AG09309 (cell line): ENCODE data around the gene DMPK.
"Not testable (repeated sequence)": the region's sequence is repeated elsewhere in the genome, so short reads cannot be mapped to it uniquely, and the experiment has no call there.

ENCODE experiments used
- DNase-seq: peaks from one replicate; pipeline ENCODE4 v3.0.0-alpha.2; 2010; ENCODE audit warnings: low read depth
- H3K4me3 ChIP-seq: 2 replicates; pipeline ENCODE4 v1.5.1; 2011; ENCODE audit warnings: mild to moderate bottlenecking, low read depth, low read length, moderate library complexity; ENCODE audit not compliant: control insufficient read depth
- CTCF ChIP-seq: IDR thresholded peaks from 2 replicates; pipeline ENCODE4 v1.5.1; 2011; ENCODE audit warnings: mild to moderate bottlenecking, low read depth, low read length, inconsistent platforms; ENCODE audit not compliant: insufficient read depth, control insufficient read depth; ENCODE audit errors: missing control alignments

The DMPK gene

GRCh38 chr19:45762870-45763631 is 19.2 kb downstream of the DMPK start:
- no peak for TF ChIP-seq CTCF
- no peak for DNase-seq
- H3K4me3 ChIP-seq, result no peak overlapping the region

- no peak for DNase-seq
- no peak overlapping the region for H3K4me3 ChIP-seq
- TF ChIP-seq CTCF, result no peak
Measured at GRCh38 chr19:45761714-45762113, 20.6 kb downstream of the DMPK start.

- DNase-seq, result no peak
- TF ChIP-seq CTCF, result no peak
- no peak overlapping the region for H3K4me3 ChIP-seq
Measured at GRCh38 chr19:45758921-45759320, 23.4 kb downstream of the DMPK start.

- DNase-seq, result no peak
- H3K4me3 ChIP-seq, result no peak overlapping the region
- no peak for TF ChIP-seq CTCF
Measured at GRCh38 chr19:45757695-45758094, 24.6 kb downstream of the DMPK start.

GRCh38 chr19:45754323-45754722 is 28.0 kb downstream of the DMPK start:
- DNase-seq, result no peak
- H3K4me3 ChIP-seq, result no peak overlapping the region
- TF ChIP-seq CTCF, result no peak

- no peak for DNase-seq
- TF ChIP-seq CTCF, result no peak
- H3K4me3 ChIP-seq, result no peak overlapping the region
Measured at GRCh38 chr19:45753548-45753947, 28.7 kb downstream of the DMPK start.

GRCh38 chr19:45752639-45753038 is 29.7 kb downstream of the DMPK start:
- no peak for DNase-seq

GRCh38 chr19:45751483-45751882 is 30.8 kb downstream of the DMPK start:
- H3K4me3 ChIP-seq, result not testable (repeated sequence)

More at GRCh38 chr19:45752639-45753038, 29.7 kb downstream of the DMPK start:
- TF ChIP-seq CTCF, result no peak
- H3K4me3 ChIP-seq, result no peak overlapping the region

More at GRCh38 chr19:45751483-45751882, 30.8 kb downstream of the DMPK start:
- DNase-seq, result not testable (repeated sequence)
